Left renal cortex interstitium (tissue), 4 donors: ENCODE measurements around the gene KCTD3. TPM values are rescaled to one million over a fixed set of nuclear protein-coding genes. Genes with fewer than 3 reads are reported as not detected.

ENCODE experiments used
- DNase-seq, 4 donors: peaks; one replicate each; pipeline ENCODE4 v3.0.0-alpha.2; 2013; ENCODE audit warnings: low read depth in 4 of 4, low spot score in 2 of 4, missing footprints in 1 of 4
- polyA plus RNA-seq, 4 donors: library from polyadenylated mRNA; unstranded; fragments of 120-200 nt; gene quantifications; one replicate each; pipeline ENCODE4 v1.2.1, GENCODE V29; 2013; ENCODE audit not compliant: insufficient read length in 4 of 4

The KCTD3 gene
- polyA plus RNA-seq, 4 donors, result 63.6 to 78.3 (median 70.7) TPM

GRCh38 chr1:215603319-215603718 is 36.2 kb downstream of the KCTD3 start:
- DNase-seq, result no peak

GRCh38 chr1:215605011-215605621 is 38.0 kb downstream of the KCTD3 start:
- DNase-seq, result no peak

GRCh38 chr1:215606036-215606435 is 38.9 kb downstream of the KCTD3 start:
- no peak for DNase-seq

GRCh38 chr1:215606564-215607168 is 39.6 kb downstream of the KCTD3 start:
- DNase-seq, result no peak

GRCh38 chr1:215607412-215607811 is 40.3 kb downstream of the KCTD3 start:
- no peak for DNase-seq

- DNase-seq, result no peak
Measured at GRCh38 chr1:215608646-215609045, 41.5 kb downstream of the KCTD3 start.

- no peak for DNase-seq
Measured at GRCh38 chr1:215612391-215612790, 45.3 kb downstream of the KCTD3 start.

GRCh38 chr1:215617979-215618378 is 50.9 kb downstream of the KCTD3 start:
- DNase-seq, result no peak

- no peak for DNase-seq
Measured at GRCh38 chr1:215623162-215623561, 56.1 kb downstream of the KCTD3 start.

GRCh38 chr1:215625949-215626348 is 58.8 kb downstream of the KCTD3 start:
- no peak for DNase-seq

- no peak for DNase-seq
Measured at GRCh38 chr1:215631040-215631439, 63.9 kb downstream of the KCTD3 start.

- no peak for DNase-seq
Measured at GRCh38 chr1:215631489-215631888, 64.4 kb downstream of the KCTD3 start.

GRCh38 chr1:215635827-215636226 is 68.7 kb downstream of the KCTD3 start:
- no peak for DNase-seq

GRCh38 chr1:215636258-215636965 is 69.3 kb downstream of the KCTD3 start:
- no peak for DNase-seq

GRCh38 chr1:215637041-215637573 is 70.0 kb downstream of the KCTD3 start:
- no peak for DNase-seq

- DNase-seq, result no peak
Measured at GRCh38 chr1:215640429-215641148, 73.5 kb downstream of the KCTD3 start.

- DNase-seq, result no peak
Measured at GRCh38 chr1:215643592-215644321, 76.7 kb downstream of the KCTD3 start.

GRCh38 chr1:215645182-215645581 is 78.1 kb downstream of the KCTD3 start:
- no peak for DNase-seq

GRCh38 chr1:215645861-215646260 is 78.8 kb downstream of the KCTD3 start:
- no peak for DNase-seq

- no peak for DNase-seq
Measured at GRCh38 chr1:215647738-215648137, 80.6 kb downstream of the KCTD3 start.
